HG03457 (cell line): ENCODE measurements around the gene CDKN2B.

Experiments
- ATAC-seq: cut with Tn5 transposase; IDR thresholded peaks from one replicate; pipeline ENCODE4 v1.9.1; 2021; ENCODE audit warnings: moderate number of reproducible peaks; ENCODE audit not compliant: unreplicated experiment

The CDKN2B gene

GRCh38 chr9:22035591-22036011 lies 26.5 kb upstream of the CDKN2B start:
- no peak for ATAC-seq

DNA sequence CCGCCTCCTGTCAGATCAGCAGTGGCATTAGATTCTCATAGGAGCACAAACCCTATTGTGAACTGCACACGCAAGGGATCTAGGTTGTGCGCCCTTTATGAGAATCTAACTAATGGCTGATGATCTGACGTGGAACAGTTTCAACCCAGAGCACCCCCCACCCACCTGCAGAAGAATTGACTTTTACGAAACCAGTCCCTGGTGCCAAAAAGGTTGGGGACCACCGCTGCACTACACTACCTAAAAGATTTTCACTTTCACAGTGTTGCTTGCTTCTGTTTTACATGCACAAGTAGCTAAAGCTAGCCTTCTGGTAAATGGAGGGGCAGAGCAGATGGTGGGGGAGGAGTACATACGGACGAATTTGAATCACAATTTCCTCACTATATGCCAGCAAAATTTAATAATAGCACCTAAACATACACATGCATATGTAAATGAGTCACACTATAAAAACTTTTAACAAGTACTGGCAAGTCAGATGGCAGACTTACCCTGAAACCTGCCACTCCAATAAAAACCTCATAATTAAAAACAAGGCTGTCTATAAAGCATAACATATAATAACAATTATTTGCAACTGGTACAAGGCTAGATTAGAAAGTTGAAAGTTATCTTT lies 24.0 kb upstream of the CDKN2B start:
- ATAC-seq: no peak

DNA sequence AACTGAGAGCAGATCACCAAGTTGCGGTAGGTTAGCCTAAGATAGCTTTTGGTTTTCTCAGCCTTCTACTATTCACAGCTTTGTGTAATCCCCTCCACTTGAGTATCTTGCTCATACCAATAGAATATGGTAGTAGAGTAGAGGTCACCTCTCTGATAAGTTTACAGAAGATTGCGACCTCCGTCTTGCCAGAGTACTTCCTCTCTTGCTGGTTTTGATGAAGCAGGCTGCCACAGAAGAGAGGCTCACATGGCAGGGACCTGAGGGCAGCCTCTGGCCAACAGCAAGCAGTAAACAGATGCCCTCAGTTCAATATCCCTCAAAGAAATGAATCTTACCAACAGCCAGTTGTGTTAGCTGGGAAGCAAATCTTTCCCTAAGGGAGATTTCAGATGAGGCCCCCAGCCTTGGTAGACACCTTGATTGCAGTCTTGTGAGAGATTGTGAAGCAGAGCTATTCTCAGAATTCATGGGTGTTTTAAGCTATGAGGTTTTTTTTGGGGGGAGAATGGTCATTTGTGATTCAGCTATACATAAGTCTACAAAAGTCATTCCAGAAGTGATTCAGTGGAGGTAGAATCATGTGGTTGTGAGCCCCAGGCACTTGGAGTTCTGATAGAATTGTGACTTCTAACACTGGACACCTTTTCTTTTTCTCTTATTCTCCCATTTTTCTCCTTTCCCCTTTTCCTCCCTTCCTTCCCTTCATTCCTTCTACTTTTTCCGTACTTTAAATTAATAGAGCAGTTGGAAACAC lies 22.7 kb upstream of the CDKN2B start:
- no peak for ATAC-seq

GRCh38 chr9:22030101-22030598 lies 21.0 kb upstream of the CDKN2B start:
- ATAC-seq: peak; percentile 79

GRCh38 chr9:22029231-22029630 lies 20.1 kb upstream of the CDKN2B start:
- ATAC-seq: no peak

GRCh38 chr9:22028394-22028793 lies 19.3 kb upstream of the CDKN2B start:
- no peak for ATAC-seq

- no peak for ATAC-seq
Observed at GRCh38 chr9:22026696-22027095, 17.6 kb upstream of the CDKN2B start.

DNA sequence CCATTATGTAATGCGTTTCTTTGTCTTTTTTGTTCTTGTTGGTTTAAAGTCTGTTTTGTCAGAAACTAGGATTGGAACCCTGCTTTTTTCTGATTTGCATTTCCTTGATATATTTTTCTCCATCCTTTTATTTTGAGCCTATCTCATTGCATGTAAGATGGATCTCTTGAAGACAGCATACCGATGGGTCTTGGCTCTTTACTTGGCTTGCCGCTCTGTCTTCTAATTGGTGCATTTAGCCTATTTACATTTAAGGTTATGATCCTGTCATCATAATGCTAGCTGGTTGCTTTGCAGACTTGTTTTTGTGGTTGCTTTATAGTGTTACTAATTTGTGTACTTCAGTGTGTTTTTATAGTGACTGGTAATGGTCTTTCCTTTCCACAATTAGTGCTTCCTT lies 13.3 kb upstream of the CDKN2B start:
- ATAC-seq: no peak

- ATAC-seq: no peak
Observed at GRCh38 chr9:22010866-22011625, 1.9 kb upstream of the CDKN2B start.

DNA sequence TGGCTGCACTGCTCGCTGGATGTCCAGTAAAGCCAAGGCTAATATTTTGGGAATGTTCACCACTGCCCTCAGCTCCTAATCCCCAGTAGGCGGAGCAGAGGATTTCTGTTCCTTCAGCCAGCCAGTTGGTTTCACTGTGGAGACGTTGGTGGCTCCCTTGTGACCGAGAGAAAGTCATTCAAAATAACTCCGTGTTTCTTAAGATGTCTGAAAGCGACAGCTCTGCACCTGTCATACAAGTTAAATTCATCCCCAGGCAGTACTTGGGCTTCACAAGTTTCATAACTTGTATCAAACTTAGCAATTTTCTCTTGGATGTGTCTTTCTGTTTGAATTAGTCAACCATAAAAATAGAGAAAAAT lies 382 bp upstream of the CDKN2B start:
- ATAC-seq: peak; percentile 28

DNA sequence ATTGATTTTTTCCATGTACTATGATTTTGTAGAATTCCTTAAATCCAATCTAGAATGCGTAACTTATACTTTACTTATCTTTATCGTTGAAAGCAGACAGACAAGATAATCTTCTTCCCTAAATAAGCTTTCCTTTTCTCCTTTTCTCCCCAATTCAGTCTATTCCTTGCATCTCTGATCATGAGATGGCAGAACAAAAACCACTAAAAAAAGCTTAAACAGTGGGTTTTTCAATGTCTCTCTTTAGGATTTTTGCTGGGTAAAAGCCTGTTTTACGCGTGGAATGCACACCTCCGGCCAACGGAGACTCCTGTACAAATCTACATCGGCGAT lies 755 bp downstream of the CDKN2B start:
- no peak for ATAC-seq

- ATAC-seq: no peak
Observed at GRCh38 chr9:22005702-22006606, 3.2 kb downstream of the CDKN2B start.

DNA sequence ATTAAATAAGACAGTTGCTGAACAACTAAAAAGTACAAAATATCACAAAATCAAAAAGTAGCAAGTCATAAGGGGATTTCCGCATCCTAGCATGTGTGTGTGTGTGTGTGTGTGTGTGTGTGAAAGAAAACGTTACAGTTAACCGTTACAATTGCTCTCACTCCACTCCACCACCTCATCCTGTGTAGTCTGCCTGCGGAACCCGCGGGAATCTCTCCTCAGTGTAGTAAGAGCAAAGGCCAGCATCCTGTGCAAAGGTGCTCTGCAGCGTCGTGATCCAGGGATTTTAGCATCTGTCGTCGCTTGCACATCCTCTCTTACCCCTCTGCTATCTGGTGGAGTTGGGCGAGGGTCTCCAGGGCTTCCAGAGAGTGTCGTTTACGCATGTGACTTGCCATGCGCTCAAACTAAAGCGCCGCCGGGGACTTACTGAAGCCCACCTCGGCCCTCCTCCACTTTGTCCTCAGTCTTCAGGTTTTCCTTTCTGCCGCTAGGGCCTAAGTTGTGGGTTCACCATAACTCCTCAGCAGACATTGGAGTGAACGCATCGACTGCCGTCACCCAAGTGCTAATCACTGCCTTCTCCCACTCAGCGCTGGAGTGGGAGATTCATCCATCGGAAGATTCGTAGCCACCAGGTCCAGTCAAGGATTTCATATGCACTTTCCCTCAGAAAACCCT lies 3.9 kb downstream of the CDKN2B start:
- ATAC-seq: no peak

DNA sequence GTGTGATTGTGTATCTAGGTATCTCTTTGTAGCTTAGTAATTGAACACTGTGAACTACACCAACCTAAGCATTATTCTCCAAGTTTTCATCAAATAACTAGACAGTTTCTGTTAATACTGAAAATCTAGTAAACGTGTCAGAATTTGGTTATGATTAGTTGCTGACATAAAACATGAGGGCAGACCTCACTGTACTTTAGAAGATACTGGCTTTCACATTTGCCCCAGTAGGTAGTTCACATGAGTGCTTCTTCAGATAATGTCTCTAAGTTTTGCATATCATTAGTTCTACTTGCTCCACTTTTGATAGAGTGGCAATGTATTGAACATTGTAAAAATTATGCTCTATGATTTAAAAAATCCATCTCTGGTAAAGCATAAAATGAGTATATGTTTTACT lies 7.1 kb downstream of the CDKN2B start:
- no peak for ATAC-seq

DNA sequence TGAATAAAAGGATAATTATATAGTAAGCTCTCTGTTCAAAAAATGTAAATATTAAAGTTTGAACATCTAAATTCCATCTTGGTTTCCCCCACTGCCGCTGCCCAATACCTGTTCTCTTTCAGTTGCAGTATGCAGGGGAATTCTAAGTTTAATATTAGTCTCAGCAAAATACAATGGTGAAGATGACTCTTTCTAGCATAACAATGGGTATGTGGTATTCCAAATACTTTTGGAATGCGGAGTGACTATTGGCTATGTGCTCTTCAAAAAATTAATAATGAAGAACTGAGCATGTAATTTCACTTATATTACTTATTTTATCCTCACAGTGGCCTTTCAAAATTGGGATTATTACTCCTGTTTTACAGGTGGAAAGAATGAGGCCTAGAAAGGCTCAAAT lies 11.1 kb downstream of the CDKN2B start:
- ATAC-seq: no peak

DNA sequence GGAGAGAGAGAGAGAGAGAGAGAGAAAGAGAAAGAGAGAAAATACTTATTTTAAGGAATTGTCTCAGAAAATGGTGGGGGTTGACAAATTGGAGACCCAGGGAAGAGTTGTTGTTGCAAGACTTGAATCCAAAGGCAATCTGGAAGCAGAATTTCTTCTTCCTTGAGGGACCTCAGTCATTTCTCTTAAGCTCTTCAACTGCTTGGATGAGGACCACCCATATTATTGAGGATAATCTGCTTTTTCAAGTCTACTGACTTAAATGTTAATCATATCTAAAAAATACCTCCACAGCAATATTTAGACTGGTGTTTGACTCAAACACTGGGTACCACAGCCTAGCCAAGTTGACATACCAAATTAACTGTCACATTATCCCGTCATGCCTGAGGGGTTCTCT lies 11.6 kb downstream of the CDKN2B start:
- ATAC-seq: no peak

DNA sequence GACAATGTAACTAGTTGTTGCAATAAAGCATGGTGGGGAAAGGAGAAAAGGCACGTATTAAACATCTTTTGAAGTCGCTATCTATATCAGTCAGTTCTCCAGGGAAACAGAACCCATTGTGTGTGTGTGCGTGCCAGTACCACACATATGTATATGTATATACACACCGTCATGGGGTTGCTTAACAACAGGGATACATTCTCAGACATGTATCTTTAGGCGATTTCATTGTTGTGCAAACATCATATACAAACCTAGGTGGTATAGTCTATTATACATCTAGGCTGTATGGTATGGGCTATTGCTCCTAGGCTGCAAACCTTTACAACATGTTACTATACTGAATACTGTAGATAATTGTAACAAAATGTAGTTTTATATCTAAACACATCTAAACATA lies 12.2 kb downstream of the CDKN2B start:
- ATAC-seq: no peak

GRCh38 chr9:21996438-21996837 lies 12.7 kb downstream of the CDKN2B start:
- ATAC-seq: no peak

DNA sequence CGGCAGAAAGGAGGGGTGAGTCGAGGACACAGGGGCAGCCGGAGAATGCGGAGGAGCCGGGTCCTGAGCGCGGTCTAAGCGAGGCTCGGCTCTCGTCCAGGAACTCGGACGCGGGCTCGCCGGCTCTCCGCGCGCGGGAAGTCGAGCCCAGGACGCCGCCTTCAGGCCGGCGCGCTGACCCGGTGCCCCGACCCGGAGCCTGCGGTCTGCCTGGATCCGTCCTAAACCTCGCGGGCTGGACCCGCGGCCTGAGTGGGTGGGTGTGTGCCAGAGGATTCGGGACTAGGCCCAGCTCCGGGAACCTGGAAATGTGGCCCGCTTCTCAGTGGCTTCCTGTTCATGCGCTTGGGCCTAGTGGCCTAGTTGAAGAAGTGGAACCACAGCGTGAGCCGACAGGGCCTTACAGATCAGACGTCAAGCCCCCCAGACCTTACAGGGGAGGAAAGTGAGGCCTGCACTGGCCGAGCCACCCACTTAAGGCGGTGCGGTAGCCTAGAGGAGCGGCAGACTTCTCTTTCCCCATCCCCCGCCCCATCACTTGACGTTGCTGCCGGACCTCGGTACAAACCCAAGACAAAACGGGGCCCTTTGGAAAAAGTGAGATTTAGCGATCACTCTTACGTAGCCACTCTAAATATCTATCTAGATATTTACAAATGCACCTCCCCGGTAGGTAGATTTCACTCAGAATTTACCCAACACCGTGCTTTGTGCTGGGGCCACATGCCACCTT lies 13.3 kb downstream of the CDKN2B start:
- ATAC-seq: no peak
